LoVo (cell line): Measurements from ENCODE around the gene SDHAF2.
A peak's percentile ranks its signal among the peaks of the same experiment; 100 is the strongest.
"Not testable (repeated sequence)": the region's sequence is repeated elsewhere in the genome, so short reads cannot be mapped to it uniquely, and the experiment has no call there.

Experiments
- DNase-seq: peaks from one replicate; pipeline ENCODE4 v3.0.0-alpha.2; 2016; ENCODE audit warnings: low spot score

Gene SDHAF2

DNA sequence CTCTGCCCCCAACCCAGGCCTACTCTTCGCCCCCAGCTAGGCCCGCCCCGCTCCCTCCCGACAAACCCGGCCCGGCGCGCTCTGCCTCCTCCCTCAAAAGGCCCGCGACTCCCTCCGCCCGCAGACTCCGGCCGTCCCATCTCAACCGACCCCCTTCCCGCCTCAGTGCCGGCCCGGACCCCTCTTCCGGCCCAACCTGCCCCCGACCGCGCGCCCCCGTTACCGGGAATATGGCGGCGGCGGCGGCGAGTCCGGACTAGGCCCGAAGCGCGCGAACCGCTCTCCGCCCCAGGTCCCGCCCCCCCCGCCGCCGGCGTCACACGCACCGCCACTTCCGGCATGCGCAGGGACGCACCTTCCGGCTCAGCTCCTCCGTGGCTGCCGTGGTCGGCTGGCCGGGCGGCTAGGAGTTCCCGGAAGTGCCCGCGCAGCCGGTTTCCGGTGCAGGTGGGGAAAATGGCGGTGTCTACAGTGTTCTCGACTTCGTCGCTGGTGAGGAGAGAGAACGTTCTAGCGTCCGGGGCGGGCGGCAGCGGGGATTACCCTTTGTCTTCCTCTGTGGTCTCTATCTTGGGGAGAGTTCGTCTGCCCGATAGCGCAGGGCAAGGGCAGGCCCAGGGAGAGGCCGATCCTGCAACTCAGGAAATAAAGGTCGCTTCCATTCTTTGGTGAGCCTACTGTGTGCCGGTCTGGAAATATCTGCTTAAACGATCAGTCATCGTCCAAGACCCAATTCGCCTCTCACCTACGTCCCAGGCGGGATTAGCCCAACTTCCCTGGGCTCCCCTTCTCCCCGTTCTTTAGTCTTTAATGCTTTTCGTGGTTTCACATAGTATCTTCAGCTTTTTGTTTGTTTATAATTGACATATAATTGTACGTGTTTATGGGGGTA, at the start of gene SDHAF2, which contains the start of gene CPSF7:
SDHAF2 (plus strand) TSS at position 434 of the 892 bp plus-strand sequence; CDS start at position 457, 23 bp downstream.
CPSF7 (minus strand) TSS at position 285 of the 892 bp plus-strand sequence. CDS start 740 bp downstream, outside the sequence.
- DNase-seq: peak; percentile 96

DNA sequence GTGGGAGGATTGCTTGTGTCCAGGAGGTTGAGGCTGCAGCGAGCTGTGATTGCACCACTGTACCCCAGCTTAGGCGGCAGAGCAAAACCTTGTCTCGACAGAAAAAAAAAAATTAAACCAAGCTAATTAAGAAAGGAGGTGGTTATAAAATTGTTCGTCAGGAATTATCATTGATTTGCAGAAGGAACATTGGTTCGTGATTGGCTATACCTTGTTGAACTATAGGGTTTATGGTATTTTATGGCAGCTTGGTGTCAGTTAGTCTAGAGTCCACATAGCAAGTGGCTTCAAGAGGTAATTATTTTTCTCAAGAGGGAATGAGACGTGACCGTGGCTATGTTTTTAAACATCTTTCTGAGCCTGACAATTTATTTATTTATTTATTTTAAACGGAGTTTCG, 49.0 kb upstream of the SDHAF2 start:
- DNase-seq: no peak

GRCh38 chr11:61383859-61384258, 46.1 kb upstream of the SDHAF2 start:
- DNase-seq: not testable (repeated sequence)

DNA sequence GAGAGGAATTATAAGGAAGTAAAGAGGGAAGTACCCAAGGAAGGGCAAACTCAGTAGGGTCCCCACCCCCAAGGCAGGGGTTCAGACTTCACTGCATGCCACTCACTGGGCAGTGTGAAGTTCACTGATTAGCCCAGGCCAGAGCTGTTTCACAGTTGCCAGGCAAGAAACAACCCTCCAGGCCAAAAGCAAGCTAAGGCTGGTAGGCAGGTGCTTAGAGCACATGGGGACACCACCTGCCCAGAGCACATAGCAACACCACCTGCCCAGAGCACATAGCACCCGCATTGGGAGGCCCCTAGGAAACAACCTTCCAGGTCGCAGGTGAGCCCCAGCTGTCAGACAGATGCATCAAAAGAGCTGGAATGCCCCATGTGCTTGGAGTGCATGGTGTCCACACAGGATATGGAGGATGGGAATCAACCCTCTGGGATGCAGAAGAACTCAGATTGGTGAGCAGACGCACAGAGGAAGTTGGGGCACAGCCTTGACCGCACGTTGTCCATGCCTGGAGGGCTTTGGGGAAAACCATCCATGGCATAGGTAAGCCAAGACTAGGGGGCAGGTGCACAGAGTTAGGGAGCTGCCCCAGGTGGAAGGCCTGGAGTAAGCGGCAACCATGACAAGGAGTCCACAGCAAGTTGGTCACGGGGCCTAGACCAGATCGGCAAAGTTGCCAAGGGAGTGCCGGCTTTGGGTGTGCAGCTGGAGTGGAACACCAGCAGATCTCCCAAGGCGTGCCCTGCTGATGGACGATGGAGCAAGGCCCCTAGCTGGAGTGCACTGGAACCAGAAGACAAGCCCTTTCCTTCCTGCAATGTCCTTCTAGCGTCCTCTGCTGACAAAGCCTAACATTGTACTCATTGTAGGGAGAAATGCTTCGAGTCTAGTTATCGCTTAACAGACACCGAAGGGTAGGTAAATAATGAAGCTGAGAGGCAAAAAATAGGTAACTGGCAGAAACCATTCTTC, 45.4 kb upstream of the SDHAF2 start:
- no peak for DNase-seq

DNA sequence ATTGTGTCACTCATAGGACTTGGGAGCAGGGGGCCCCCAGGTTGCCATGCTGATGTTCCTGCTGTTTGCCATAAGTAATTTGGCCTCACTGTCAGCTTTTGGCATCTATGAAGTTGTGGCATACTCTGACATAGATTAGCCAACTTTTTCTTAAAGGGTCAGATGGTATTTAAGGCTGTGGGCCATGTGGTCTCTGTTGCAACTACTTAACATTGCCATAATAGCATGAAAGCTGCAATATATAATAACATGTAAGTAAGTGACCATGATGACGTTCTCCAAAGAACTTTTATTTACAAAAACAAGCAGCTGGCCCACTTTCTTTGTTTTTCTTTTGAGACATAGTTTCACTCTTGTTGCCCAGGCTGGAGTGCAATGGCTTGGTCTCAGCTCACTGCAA, 39.8 kb upstream of the SDHAF2 start:
- no peak for DNase-seq

DNA sequence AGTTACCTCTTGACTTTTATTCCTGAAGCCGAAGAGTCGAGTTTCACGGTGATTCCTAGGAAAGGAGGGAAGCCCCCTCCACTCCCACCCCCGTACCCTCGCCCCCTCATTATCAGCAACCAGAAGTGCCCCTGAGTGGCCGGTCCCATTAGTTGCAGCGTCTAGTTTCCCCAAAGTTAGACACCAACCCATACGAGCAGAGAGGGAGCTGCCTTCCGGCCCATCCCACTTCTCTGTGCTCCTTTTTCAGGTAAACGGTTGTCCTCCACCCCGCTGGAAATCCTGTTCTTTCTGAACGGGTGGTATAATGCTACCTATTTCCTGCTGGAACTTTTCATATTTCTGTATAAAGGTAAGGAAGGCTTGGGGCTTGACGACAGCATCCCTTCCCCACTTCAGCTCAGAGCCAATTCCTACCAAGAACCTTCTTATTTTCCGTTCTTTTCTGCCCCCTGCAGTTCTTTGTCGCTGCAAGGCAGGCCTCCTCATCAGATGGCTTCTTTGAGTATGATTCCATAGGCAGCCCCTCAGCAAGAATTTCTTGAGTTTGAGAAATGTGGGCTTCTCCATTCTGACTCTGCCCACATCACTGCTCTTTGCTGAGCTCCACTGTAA, 36.8 kb upstream of the SDHAF2 start:
- no peak for DNase-seq

DNA sequence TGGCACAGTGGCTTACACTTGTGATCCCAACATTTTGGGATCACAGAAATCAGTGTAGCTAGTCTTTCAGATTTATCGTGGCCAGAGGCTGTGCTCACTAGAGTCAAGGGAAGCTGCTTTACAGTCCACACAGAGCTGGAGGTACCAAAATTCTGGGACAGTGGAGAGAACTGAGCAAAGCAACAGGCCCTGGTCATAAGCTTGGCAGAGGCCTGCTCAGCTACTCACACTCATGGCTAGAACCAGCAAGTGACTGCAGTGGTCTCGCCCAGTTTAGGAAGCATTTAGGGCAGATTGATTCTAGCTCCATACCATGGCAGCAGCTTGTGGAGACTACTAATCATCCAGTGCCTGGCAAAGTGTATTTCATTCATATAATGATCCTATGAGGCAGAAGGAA, 28.8 kb upstream of the SDHAF2 start:
- no peak for DNase-seq

DNA sequence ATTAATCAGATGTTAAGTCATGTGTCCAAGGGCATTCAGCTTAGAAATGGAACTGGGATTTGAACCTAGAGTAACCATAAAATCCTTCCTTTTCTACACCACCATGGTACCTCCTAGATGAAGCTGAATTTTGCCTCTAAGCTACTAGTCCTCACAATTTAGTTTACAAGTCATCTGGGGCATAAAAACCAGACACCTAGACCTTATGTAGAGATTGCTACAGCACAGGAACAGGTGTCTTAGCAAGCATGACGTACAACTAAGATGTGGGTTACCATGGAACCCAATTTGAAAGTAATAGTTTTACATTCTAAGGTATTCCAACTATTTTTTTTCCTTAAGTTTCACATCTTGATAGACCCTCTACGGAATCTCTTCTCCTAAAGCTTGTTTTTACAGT, 28.4 kb upstream of the SDHAF2 start:
- DNase-seq: no peak

DNA sequence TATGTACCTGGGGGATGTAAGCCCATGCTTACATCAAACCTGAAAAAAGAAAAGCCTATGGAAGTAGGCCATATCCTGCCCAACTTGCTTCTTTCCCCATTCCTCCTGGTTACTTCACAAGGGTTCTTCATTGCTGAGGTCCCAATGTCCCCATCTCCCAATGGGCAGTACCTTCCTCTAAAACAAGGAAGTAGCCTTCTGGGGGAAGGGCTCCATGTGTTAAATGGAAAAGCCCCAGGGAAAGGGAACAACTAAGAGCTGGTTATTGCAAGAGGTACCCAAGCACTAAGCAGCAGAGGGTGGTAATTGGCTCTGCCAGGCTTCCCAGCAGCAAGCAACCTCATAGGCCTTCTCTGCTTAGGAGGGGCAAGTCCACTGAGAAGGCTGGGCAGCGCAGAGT, 26.3 kb upstream of the SDHAF2 start:
- no peak for DNase-seq

GRCh38 chr11:61404103-61404502, 25.8 kb upstream of the SDHAF2 start:
- DNase-seq: no peak

DNA sequence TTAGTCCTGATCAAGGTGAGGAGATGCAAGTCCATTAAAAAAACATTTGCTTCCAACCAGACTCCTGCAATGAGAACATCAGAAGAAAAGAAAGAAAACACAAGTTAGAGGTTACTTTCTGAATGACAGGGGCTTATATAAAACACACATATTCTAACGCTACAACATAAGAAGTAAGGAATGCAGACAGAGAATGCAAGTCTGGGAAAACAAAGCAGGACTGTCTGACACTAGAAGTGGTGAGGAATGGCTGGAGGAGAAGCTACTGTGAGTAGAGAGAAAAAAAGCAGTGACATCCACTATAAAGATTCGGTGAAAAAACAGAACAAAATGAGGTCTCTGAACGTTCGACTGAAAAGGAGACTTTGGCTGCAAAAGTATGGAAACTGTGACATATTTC, 25.3 kb upstream of the SDHAF2 start:
- DNase-seq: no peak

DNA sequence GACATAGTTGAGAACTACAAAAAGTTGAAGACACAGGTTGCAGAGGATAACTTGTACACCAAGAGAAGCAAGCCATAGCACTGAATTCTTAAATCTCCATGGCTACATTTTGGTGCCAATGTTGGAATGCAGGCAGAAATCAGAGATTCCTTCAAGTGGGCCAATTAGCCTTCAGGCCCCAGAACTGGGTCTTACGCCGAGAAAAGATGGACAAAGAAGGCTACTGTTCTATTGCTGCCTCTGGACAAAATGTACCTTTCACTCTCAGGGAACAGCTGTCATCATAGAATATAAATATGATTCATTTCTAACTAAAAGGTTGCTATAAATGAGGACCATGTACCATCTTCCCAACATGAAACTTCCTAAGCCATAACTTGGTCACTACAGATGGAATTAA, 23.9 kb upstream of the SDHAF2 start:
- no peak for DNase-seq

- DNase-seq: no peak
Observed at GRCh38 chr11:61406991-61407728, 22.8 kb upstream of the SDHAF2 start.

DNA sequence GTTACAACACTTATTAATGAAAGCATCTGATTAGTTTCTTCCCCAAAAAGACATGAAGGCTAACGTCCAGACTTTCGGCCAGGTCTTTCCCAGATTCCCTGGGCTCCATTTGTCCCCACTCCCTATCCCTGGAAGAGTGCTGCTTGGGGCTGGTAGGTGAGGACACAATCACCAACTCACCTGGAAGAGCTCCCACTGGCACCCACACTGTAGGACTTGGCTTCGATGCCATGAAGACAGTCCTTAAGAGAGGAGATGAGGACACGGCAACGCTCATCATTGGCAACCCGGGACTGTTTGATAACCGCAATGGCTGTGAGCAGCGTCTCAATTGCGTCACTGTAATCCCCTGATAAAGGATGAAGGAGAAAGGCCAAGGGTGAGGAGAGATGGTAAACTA, 18.3 kb upstream of the SDHAF2 start:
- DNase-seq: no peak

GRCh38 chr11:61413496-61413895, 16.4 kb upstream of the SDHAF2 start:
- no peak for DNase-seq

- no peak for DNase-seq
Observed at GRCh38 chr11:61414547-61414946, 15.4 kb upstream of the SDHAF2 start.

GRCh38 chr11:61415381-61415780, 14.5 kb upstream of the SDHAF2 start:
- DNase-seq: no peak

GRCh38 chr11:61416941-61417340, 13.0 kb upstream of the SDHAF2 start:
- no peak for DNase-seq

DNA sequence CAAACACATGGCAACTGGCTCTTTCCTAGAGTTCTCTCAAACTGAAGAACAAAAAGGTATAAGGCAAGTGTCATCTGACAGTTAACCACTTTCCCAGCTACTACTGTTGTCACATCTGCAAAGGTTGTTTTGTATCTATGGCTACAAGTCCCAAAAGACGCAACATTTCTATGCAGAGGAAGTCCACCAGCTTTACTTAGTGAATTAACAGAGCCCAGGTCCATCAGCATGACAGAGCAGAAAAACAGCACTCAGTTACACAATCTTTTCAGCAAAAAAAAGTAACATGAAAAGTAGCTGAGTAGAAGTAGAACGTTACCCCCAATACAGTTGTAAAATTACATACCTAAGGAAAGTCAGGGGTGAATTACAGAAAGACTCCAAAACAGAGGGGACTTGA, 12.3 kb upstream of the SDHAF2 start:
- no peak for DNase-seq

- DNase-seq: no peak
Observed at GRCh38 chr11:61418136-61418535, 11.8 kb upstream of the SDHAF2 start.

- DNase-seq: no peak
Observed at GRCh38 chr11:61422226-61422625, 7.7 kb upstream of the SDHAF2 start.
